ENCODE data around the gene NAT8L.

NAT8L gene

GRCh38 chr4:2096073-2096609 lies 37.0 kb downstream of the NAT8L start:
- no peak for DNase-seq

DNA sequence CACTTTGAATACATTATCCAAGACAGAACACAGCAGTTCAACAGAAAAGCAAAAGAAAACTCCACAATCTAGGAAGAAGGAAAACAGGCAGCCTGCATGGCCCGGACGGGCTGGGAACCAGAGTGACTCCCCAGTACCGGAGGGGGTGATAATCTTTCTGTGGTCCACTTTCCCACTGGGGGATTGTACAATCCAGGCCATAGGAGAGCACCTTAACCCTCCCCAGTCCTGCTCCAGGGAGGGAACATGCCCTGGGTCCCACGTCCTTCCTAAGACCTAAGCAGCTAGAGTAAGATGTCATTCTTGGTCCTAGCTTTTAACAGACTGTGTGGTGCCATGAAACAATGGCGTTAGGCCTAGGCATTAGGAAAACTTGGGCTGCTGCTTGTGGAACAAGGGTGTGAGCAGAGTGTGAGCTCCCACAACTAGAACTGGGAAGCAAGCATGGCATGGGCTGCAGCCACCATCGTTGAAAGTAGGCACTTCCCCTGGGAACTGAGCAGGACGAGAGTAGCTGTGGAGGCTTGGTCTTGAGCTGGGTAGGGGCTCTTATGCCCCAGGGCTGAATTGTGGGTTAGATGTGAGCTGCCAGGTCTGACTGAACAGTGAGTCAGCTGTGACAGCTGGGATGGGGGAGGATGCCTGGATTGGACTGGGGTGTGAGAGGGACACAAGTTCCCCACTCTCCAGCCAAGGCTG lies 42.4 kb downstream of the NAT8L start:
- DNase-seq: no peak

DNA sequence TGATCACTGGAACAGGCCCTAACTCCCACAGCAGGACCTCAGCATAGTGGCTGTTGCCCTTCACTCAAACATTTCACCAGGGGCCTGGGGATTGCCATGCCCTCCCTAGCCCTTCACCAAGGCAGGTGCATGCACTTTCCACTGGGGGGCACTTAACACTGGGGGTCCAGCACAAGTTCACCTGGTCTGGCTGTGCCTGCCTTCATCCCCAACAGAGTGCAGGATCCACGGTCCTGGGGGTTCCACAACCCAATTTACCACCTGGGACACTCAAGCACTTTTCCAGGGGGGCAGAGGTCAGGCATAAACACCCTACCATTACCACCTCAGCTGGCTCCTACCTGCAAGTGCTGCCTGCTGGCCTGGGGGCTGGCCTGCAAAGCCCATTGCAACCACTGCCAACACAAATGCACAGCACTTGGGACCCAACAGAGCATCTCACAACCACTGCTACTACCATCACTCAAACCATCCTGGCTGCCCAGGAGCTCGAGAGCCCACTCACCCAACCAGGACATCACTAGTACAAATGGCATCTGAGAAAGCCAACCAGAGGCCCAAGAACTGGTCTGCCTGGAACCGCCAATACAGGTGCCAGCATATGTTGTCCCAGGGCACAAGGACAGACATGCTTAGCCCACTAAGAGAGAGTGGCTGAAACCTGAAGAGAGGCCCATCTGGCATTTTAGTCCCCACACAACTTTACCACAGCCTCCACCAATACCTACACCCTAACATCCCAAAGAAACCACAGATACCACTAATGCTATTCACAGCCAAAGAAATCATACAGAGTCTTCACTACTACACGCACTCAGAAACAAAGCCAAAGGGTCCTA lies 43.1 kb downstream of the NAT8L start:
- no peak for DNase-seq

GRCh38 chr4:2103127-2103842 lies 44.2 kb downstream of the NAT8L start:
- no peak for DNase-seq

DNA sequence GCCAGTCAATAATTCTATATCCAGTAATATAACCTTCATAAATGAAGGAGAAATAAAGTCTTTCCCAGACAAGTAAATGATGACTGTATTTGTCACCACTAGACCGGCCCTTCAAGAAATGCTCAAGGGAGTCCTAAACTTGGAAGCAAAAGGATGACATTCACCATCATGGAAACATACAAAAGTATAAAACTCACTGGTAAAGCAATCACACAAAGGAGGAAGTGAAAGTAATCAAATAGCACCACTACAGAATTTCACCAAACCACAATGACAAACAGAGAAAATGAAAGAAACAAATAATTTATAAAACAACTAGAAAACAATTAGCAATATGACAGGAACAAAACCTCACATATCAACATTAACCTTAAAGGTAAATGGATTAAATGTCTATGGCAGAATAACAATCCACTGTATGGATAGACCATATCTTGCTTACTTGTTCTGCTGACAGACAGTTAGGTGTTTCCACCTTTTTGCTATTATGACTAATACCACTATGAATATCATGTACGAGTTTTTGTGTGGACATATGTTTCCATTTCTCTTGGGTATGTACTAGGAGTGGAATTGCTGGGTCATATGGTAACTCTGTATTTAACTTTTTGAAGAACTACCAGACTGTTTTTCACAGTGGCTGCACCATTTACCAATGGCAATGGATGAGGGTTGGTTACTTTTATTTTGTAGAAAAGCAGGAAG lies 44.9 kb downstream of the NAT8L start:
- no peak for DNase-seq

DNA sequence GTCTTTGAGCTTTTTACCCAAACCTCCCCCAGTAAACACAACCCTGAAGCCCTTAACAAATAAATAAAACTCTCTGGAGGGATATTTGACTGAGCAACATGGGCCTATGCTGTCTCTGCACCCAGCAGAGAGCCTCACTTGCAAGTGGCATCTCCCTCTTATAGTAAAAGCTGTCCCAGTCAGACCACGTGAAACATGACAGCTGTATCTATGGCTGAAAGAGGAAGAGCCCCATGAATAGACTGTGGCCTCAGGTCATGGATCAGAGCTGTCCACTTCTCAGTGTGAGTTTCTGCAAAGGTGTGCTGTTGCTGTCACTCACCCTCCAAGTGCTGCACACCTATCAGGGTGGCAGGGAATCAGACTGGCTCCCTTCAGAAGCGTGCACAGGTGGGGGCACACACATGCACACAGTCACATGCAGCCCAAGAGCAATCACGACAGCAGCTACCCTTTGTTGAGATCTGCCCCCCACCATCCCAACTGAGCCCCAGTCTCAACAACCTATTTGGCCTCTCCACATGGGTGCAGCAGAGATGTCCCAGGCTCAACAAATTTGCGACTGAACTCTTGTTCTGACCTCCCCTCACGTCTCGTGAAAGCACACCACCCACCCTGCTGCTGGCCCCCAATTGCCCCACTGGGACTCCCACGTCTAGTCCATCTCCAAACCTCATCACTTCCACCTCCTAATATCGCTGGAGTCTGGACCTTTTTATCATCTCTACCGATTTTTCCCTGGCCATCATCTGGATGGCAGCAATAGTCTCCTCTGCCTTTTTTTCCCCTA lies 45.6 kb downstream of the NAT8L start:
- no peak for DNase-seq

DNA sequence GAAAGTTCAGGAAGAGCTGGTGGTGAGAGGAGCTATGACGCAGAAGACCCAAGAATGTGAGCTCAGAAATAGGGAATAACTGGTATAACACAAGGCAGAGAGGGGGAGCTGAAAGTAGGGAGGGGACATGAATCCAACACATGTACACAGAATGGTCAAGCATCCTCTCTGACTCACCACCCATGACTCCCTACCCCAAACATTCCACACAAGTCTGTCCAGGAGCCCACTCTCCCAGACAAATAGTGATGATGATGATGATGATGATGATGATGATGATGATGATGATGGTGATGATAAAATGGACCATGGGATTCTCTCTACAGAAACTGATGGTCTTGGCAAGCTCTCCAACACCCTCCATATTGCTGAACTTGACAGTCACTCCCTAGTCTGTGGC lies 46.4 kb downstream of the NAT8L start:
- no peak for DNase-seq

DNA sequence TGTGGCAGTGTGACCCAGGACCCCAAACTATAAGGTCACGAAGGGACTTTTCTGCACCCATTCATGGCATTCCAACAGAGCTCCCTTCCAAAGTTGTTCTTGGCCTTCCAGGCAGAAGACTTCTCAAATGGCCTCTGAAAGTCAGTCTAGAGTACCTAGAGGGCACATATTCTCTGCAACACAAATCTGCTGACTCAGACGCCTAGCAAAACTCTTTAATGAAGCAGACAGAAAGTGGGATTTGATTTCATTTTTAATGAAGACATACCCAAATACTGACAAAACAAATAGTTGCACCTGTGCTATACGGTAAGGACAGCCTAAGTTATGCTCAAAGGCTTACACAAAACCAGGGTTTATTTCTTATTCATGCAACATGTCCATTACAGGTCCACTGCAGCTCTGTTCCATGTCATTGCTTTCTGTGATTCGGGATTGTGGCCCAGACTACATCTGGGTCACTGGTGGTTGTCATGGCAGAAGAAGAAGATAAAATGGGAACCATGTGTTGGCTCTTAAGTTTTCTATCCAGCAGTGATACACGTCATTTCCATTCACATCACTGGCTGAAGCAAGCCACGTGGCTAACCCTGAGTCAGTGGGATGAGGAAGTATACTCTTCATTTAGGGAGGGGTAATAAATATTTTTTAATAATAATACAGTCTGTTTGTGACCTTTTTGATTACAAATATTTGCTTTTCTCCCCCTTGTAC lies 57.7 kb downstream of the NAT8L start:
- DNase-seq: no peak

All from CD4-positive, alpha-beta T cell treated with Interleukin-21 for 1 hour (primary cell).